ENCODE data around the gene FLCN. TPM values are rescaled to one million over a fixed set of nuclear protein-coding genes. Genes with fewer than 3 reads are reported as not detected.

FLCN gene
- total RNA-seq, 1 donor from 2014 or later = 57.2 TPM

DNA sequence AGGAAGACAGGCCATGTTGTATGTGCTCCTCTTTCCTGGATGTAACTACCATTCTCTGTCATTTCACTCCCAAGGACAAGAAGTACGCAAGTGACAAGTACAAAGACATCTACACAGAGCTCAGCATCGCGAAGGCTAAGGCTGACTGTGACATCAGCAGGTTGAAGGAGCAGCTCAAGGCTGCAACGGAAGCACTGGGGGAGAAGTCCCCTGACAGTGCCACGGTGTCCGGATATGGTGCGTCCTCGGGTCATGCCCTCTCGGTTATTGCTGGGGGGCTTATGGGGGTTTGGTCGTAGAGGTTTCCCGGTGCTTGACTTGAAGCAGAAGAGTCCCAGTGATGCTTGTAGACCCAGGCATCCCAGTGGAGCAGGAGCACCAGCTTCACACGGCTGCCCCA is 59.8 kb downstream of the FLCN start:
- DNase-seq (ENCODE audit: low spot score in 2 of 2, unreplicated experiment in 2 of 2) = no peak
- Mint-ChIP-seq H3K27me3 (ENCODE audit: low read depth) (no peaks in the 10 kb centered on the region), H3K9me3 (no peaks in the 10 kb centered on the region), H3K27ac (no peak overlapping the region), H3K4me1 (no peaks in the 10 kb centered on the region), H3K36me3 (peaks cover 40% of the 10 kb centered on the region), H3K4me3 (no peak overlapping the region)
- TF ChIP-seq, protein P1, sequence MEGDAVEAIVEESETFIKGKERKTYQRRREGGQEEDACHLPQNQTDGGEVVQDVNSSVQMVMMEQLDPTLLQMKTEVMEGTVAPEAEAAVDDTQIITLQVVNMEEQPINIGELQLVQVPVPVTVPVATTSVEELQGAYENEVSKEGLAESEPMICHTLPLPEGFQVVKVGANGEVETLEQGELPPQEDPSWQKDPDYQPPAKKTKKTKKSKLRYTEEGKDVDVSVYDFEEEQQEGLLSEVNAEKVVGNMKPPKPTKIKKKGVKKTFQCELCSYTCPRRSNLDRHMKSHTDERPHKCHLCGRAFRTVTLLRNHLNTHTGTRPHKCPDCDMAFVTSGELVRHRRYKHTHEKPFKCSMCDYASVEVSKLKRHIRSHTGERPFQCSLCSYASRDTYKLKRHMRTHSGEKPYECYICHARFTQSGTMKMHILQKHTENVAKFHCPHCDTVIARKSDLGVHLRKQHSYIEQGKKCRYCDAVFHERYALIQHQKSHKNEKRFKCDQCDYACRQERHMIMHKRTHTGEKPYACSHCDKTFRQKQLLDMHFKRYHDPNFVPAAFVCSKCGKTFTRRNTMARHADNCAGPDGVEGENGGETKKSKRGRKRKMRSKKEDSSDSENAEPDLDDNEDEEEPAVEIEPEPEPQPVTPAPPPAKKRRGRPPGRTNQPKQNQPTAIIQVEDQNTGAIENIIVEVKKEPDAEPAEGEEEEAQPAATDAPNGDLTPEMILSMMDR (IDR thresholded peaks at IDR 0.05; ENCODE audit: unreplicated experiment) = no peak

DNA sequence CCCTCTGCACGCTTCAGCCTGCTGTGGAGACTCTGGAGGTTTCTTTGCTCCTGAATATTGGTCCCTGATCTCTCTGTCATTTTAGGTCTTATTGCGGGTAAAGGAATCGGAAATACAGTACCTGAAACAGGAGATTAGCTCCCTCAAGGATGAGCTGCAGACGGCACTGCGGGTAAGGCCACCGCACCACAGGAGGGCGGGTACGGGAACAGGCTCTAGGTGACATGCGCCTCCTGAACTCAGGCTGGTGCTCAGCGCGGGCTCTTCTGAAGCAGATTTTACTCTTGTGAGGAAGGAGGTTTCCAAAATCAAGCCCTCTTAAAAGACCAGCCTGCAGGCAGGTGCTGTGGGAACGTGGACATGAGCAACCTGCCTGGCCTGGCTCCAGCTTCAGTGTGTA is 60.6 kb downstream of the FLCN start:
- TF ChIP-seq, protein P1 (IDR thresholded peaks at IDR 0.05; ENCODE audit: unreplicated experiment) = no peak
- H3K27me3 Mint-ChIP-seq (ENCODE audit: low read depth) = no peaks in the 10 kb centered on the region
- no peaks in the 10 kb centered on the region for H3K4me1 Mint-ChIP-seq
- no peaks in the 10 kb centered on the region for H3K9me3 Mint-ChIP-seq
- H3K4me3 Mint-ChIP-seq = no peak overlapping the region
- H3K27ac Mint-ChIP-seq = no peak overlapping the region
- DNase-seq (ENCODE audit: low spot score in 2 of 2, unreplicated experiment in 2 of 2) = no peak
- peaks cover 40% of the 10 kb centered on the region for H3K36me3 Mint-ChIP-seq

DNA sequence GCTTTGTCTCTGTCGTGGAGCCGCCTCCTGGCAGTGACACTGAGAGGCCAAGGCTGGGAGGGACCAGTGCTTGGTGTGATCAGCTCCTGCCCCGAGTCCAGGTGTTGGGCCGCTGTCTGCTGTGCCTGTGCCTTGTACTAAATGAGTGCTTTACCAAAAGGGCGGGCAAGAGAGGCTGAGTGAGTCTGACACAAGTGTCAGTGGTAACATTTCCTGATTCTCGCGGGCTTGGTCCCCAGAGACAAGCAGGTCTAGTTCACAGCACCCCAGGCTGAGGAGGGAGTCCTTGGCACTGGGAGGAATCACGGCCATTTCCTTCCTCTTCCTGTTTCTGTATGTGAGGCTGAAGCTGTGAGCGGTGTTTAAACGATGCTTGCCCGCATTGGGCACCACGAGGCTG is 61.1 kb downstream of the FLCN start:
- no peak for DNase-seq (ENCODE audit: low spot score in 2 of 2, unreplicated experiment in 2 of 2)
- TF ChIP-seq, protein P1 (IDR thresholded peaks at IDR 0.05; ENCODE audit: unreplicated experiment) = no peak
- Mint-ChIP-seq H3K9me3 (no peaks in the 10 kb centered on the region), H3K36me3 (peaks cover 42% of the 10 kb centered on the region), H3K27me3 (ENCODE audit: low read depth) (no peaks in the 10 kb centered on the region), H3K4me1 (peaks cover 1% of the 10 kb centered on the region), H3K27ac (no peak overlapping the region), H3K4me3 (no peak overlapping the region)

DNA sequence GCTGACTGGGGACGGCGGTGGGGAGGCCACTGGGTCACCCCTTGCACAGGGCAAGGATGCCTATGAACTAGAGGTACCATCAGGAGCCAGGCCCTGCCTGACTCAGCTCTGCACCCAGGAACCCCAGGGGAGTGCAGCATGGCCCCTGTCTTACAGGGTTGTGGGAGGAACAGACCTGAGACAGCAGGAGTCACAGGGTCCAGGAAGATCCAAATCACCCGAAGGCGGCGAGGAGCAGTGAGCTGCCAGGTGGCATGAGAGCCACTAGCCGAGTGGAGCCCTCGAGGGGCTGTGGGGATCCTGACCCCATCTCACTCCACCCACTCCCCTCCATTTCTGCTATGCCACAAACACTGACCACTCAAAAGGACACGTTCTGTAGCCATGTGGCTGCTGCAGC is 61.6 kb downstream of the FLCN start:
- Mint-ChIP-seq H3K4me3 (no peak overlapping the region), H3K4me1 (peaks cover 5% of the 10 kb centered on the region), H3K27me3 (ENCODE audit: low read depth) (no peaks in the 10 kb centered on the region), H3K36me3 (peaks cover 36% of the 10 kb centered on the region), H3K27ac (no peak overlapping the region), H3K9me3 (no peaks in the 10 kb centered on the region)
- DNase-seq (ENCODE audit: low spot score in 2 of 2, unreplicated experiment in 2 of 2) = no peak
- TF ChIP-seq, protein P1 (IDR thresholded peaks at IDR 0.05; ENCODE audit: unreplicated experiment) = no peak

DNA sequence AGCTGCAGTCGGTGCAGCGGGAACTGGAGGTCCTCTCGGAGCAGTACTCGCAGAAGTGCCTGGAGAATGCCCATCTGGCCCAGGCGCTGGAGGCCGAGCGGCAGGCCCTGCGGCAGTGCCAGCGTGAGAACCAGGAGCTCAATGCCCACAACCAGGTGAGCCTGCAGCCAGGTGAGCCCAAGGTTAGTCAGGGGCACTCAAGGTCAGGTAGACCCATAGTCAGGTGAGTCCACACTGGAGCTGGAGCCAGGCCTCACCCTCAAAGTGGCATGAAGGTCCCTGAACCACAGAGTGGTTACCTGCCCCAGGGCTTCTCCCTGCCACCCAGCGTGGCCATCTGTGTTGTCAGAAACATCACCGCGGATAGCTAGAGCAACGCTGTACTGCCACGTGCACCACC is 63.0 kb downstream of the FLCN start:
- H3K9me3 Mint-ChIP-seq = no peaks in the 10 kb centered on the region
- H3K4me3 Mint-ChIP-seq = no peak overlapping the region
- peaks cover 8% of the 10 kb centered on the region for H3K4me1 Mint-ChIP-seq
- TF ChIP-seq, protein P1 (IDR thresholded peaks at IDR 0.05; ENCODE audit: unreplicated experiment) = no peak
- no peak overlapping the region for H3K27ac Mint-ChIP-seq
- peaks cover 31% of the 10 kb centered on the region for H3K36me3 Mint-ChIP-seq
- DNase-seq (ENCODE audit: low spot score in 2 of 2, unreplicated experiment in 2 of 2) = no peak
- no peaks in the 10 kb centered on the region for H3K27me3 Mint-ChIP-seq (ENCODE audit: low read depth)

DNA sequence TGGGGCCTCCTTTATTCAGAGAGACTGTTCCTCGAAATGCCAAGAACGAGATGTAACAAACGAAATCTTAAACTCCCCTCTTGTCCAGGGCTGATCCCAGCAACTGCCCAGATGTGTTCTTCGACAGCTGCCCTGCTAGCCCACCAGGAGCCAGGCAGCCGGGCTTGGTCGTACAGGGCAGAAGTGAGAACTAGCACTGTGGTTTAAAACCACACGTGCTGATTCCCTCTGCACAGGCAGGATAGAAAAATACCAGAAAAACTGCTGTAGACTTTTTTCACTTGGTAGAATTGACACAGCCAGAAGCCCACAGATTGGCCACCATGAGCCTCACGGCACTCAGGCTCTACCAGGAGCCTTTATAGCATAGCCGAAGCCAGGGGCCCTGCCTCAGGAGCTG is 64.0 kb downstream of the FLCN start:
- Mint-ChIP-seq H3K36me3 (peaks cover 32% of the 10 kb centered on the region), H3K4me1 (peaks cover 8% of the 10 kb centered on the region), H3K27me3 (ENCODE audit: low read depth) (no peaks in the 10 kb centered on the region), H3K4me3 (no peak overlapping the region), H3K27ac (no peak overlapping the region), H3K9me3 (no peaks in the 10 kb centered on the region)
- DNase-seq (ENCODE audit: low spot score in 2 of 2, unreplicated experiment in 2 of 2) = no peak
- TF ChIP-seq, protein P1 (IDR thresholded peaks at IDR 0.05; ENCODE audit: unreplicated experiment) = no peak
